PC-3 (cell line): Measurements from ENCODE around the gene CALM1. TPM values are rescaled to one million over a fixed set of nuclear protein-coding genes. Genes with fewer than 3 reads are reported as not detected.
A peak's percentile ranks its signal among the peaks of the same experiment; 100 is the strongest.

Experiments used
- ATAC-seq: fragments of 200-7000 bp; cut with Tn5 transposase; 2 replicates; pipeline ENCODE4 v1.9.1; 2020; ENCODE audit warnings: mild to moderate bottlenecking, moderate library complexity
- BruUV-seq: library from RNA; stranded (reverse); fragments of 400-500 nt; replicated peaks from 2 replicates; lab custom pipeline; 2021; lab: Mats Ljungman, UMichigan
- CTCF ChIA-PET: fragments of 300-600 bp; sonication (Branson Sonifier 250); formaldehyde crosslinking; loops from one replicate; lab custom pipeline; 2022; ENCODE audit warnings: antibody characterized with exemption; lab: Charles Lee
- POLR2A ChIA-PET: fragments of 300-600 bp; sonication (Branson Sonifier 250); formaldehyde crosslinking; loops from one replicate; lab custom pipeline; 2022; ENCODE audit warnings: antibody characterized with exemption; ENCODE audit not compliant: unreplicated experiment; lab: Charles Lee
- DNase-seq: peaks from one replicate; pipeline ENCODE4 v3.0.0-alpha.2; 2015
- H2AFZ ChIP-seq: fragments of 300-600 bp; sonication (generic); 2 replicates; pipeline ENCODE4 v1.6.0; 2016; ENCODE audit warnings: antibody characterized with exemption, low read length
- H3F3A ChIP-seq: fragments of 300-600 bp; sonication (generic); one replicate; pipeline ENCODE4 v1.6.0; 2017; ENCODE audit warnings: antibody characterized with exemption, low read length, control low read depth, mild to moderate bottlenecking; ENCODE audit not compliant: unreplicated experiment
- H3K27ac ChIP-seq: fragments of 300-600 bp; sonication (generic); 2 replicates; pipeline ENCODE4 v1.5.1; 2016; ENCODE audit warnings: mild to moderate bottlenecking, low read length
- H3K27me3 ChIP-seq: fragments of 300-600 bp; sonication (generic); 2 replicates; pipeline ENCODE4 v1.6.1; 2016; ENCODE audit warnings: low read length, mixed read lengths
- H3K36me3 ChIP-seq: fragments of 300-600 bp; sonication (generic); 2 replicates; pipeline ENCODE4 v1.6.1; 2016; ENCODE audit warnings: low read depth, mixed run types, low read length, mixed read lengths
- H3K4me1 ChIP-seq: fragments of 300-600 bp; sonication (generic); 2 replicates; pipeline ENCODE4 v1.5.1; 2016; ENCODE audit warnings: low read length; ENCODE audit not compliant: insufficient read depth
- H3K4me2 ChIP-seq: fragments of 300-600 bp; sonication (generic); 2 replicates; pipeline ENCODE4 v1.6.0; 2016; ENCODE audit warnings: low read length
- H3K4me3 ChIP-seq: fragments of 300-600 bp; sonication (generic); 2 replicates; pipeline ENCODE4 v1.5.1; 2016; ENCODE audit warnings: mild to moderate bottlenecking, low read length, mixed read lengths
- H3K79me2 ChIP-seq: fragments of 300-600 bp; sonication (generic); 2 replicates; pipeline ENCODE4 v1.6.1; 2017; ENCODE audit warnings: low read length, mixed read lengths
- H3K9ac ChIP-seq: fragments of 300-600 bp; sonication (generic); 2 replicates; pipeline ENCODE4 v1.6.0; 2016; ENCODE audit warnings: mild to moderate bottlenecking, low read length
- H3K9me2 ChIP-seq: fragments of 300-600 bp; sonication (generic); replicated peaks from 2 replicates; pipeline ENCODE4 v1.6.1; 2016; ENCODE audit warnings: mixed run types, low read length, mixed read lengths
- H3K9me3 ChIP-seq: fragments of 300-600 bp; sonication (generic); 2 replicates; pipeline ENCODE4 v1.6.1; 2016; ENCODE audit warnings: low read length, mixed read lengths
- H4K20me1 ChIP-seq: fragments of 300-600 bp; sonication (generic); 2 replicates; pipeline ENCODE4 v1.6.1; 2016; ENCODE audit warnings: low read length, mixed read lengths
- EZH2 ChIP-seq: fragments of 300-600 bp; sonication (generic); IDR thresholded peaks from one replicate; pipeline ENCODE4 v1.6.1; 2017; ENCODE audit warnings: antibody characterized with exemption, mild to moderate bottlenecking, low read length; ENCODE audit not compliant: unreplicated experiment
- EZH2phosphoT487 ChIP-seq: fragments of 300-600 bp; sonication (generic); IDR thresholded peaks from 2 replicates; pipeline ENCODE4 v1.6.1; 2018; ENCODE audit warnings: mild to moderate bottlenecking, antibody characterized with exemption, low read length, borderline replicate concordance
- intact Hi-C: fragments of 100-400 bp; cut with micrococcal nuclease; formaldehyde crosslinking; loops from 2 replicates; pipeline ENCODE4 v1.9.0; 2023
- total RNA-seq: library from RNA; depleted of rRNA; stranded (reverse); fragments of >200 nt; gene quantifications from 2 replicates; pipeline ENCODE4 v1.2.3, GENCODE V29; 2014
- TF ChIP-seq, protein P1 (sequence below): fragments of 300-600 bp; sonication (generic); conservative IDR thresholded peaks from 2 replicates; pipeline ENCODE4 v1.5.1; 2017; ENCODE audit warnings: antibody characterized with exemption, low read depth, mild to moderate bottlenecking, low read length

The CALM1 gene
- total RNA-seq, 1 experiment from 2014 or later = 1,162 TPM

DNA sequence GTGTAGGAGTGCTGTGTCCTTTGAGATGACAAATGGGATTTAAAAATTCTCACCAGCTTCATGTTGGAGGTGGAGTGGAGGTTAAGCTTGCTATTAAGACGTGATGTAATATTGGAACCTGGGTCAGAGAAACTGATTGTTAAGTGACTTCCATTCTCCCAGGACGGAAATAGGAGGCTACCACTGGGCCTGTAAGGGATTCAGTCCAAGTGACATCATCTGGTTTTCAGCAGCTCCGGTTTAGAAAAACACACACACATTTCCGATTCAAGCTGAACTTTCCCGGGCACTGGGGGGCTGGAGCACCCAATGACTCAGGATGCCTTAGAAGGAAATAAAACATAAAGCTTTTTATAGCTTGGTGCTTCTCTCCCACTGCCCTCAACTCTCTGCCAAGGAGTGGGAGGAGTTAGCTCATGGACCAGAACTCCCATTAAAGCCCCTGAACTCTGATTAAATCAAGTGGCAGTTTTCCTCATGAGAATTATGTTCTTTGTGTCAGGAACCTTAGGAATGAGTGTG lies 12.4 kb downstream of the CALM1 start:
- DNase-seq = peak; percentile 96
- peak; percentile 87 for ATAC-seq
- peak overlapping the region; percentile 41 for H3K9ac ChIP-seq
- 0 out of 2 replicates have a peak, but pooled peaks cover 13% of the 10 kb centered on the region for H4K20me1 ChIP-seq
- H3K36me3 ChIP-seq = peaks cover 18% of the 10 kb centered on the region
- no TSS peak for BruUV-seq
- H3K9me2 ChIP-seq = no peaks in the 10 kb centered on the region
- ChIA-PET POLR2A (interaction anchor here (0.5 to 1.8 kb wide), 5 partner anchors 10 to 1213 kb away, joined by 3 to 26 read pairs (median 4); no protein-coding TSS in a partner anchor), CTCF (interaction anchor here (0.5 to 2.9 kb wide), 12 partner anchors 8 to 131 kb away, joined by 3 to 28 read pairs (median 5); no protein-coding TSS in a partner anchor)
- H2AFZ ChIP-seq = no peak overlapping the region
- no peaks in the 10 kb centered on the region for H3K27me3 ChIP-seq
- H3K4me1 ChIP-seq = peaks cover 19% of the 10 kb centered on the region
- no peaks in the 10 kb centered on the region for H3K9me3 ChIP-seq
- no peak for TF ChIP-seq EZH2phosphoT487
- no peak for TF ChIP-seq EZH2
- TF ChIP-seq, protein P1, sequence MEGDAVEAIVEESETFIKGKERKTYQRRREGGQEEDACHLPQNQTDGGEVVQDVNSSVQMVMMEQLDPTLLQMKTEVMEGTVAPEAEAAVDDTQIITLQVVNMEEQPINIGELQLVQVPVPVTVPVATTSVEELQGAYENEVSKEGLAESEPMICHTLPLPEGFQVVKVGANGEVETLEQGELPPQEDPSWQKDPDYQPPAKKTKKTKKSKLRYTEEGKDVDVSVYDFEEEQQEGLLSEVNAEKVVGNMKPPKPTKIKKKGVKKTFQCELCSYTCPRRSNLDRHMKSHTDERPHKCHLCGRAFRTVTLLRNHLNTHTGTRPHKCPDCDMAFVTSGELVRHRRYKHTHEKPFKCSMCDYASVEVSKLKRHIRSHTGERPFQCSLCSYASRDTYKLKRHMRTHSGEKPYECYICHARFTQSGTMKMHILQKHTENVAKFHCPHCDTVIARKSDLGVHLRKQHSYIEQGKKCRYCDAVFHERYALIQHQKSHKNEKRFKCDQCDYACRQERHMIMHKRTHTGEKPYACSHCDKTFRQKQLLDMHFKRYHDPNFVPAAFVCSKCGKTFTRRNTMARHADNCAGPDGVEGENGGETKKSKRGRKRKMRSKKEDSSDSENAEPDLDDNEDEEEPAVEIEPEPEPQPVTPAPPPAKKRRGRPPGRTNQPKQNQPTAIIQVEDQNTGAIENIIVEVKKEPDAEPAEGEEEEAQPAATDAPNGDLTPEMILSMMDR = no peak
- peak overlapping the region; percentile 71 for H3K27ac ChIP-seq
- no peak overlapping the region for H3K4me3 ChIP-seq
- H3K79me2 ChIP-seq = no peaks in the 10 kb centered on the region
- peaks cover 12% of the 10 kb centered on the region for H3F3A ChIP-seq
- peak overlapping the region; percentile 37 for H3K4me2 ChIP-seq
- intact Hi-C loops = loop anchor here (1.0 kb wide), 2 partner anchors 10 kb away; no protein-coding TSS in a partner anchor

DNA sequence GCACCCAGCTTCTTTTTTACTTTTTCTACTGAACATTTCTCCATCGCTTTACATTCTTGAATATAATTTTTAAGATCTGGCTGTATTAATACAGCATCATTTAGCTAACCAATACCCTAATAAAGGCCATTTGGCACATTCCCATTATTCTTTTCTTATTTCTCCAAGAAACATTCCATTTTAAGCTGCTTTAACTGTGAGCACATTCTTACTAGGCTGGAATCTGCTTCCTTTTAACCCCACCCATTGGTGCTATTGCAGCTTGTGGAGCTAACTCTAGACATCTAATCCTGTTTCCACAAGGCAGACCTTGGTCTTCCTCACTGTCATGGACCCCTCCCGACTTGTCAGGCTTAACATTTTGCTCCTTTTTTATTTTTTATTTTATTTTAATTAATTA lies 15.2 kb downstream of the CALM1 start:
- Histone ChIP-seq H3K4me3 (no peak overlapping the region), H3K79me2 (no peaks in the 10 kb centered on the region), H3F3A (peaks cover 8% of the 10 kb centered on the region), H3K27ac (no peak overlapping the region), H3K9me3 (no peaks in the 10 kb centered on the region), H3K27me3 (no peaks in the 10 kb centered on the region), H3K9ac (no peak overlapping the region), H3K36me3 (no peaks in the 10 kb centered on the region), H3K4me1 (peaks cover 19% of the 10 kb centered on the region), H2AFZ (no peak overlapping the region), H3K9me2 (no peaks in the 10 kb centered on the region), H4K20me1 (no peaks in the 10 kb centered on the region), H3K4me2 (no peak overlapping the region)
- BruUV-seq = no TSS peak
- intact Hi-C loops = no loop called here
- ATAC-seq (no peak), DNase-seq (no peak)
- CTCF ChIA-PET = interaction anchor here (0.5 kb wide), 1 partner anchor 224 kb away, joined by 3 read pairs; no protein-coding TSS in a partner anchor
- POLR2A ChIA-PET = no interaction called here
- TF ChIP-seq EZH2phosphoT487 (no peak), EZH2 (no peak)
- TF ChIP-seq, protein P1 = no peak

DNA sequence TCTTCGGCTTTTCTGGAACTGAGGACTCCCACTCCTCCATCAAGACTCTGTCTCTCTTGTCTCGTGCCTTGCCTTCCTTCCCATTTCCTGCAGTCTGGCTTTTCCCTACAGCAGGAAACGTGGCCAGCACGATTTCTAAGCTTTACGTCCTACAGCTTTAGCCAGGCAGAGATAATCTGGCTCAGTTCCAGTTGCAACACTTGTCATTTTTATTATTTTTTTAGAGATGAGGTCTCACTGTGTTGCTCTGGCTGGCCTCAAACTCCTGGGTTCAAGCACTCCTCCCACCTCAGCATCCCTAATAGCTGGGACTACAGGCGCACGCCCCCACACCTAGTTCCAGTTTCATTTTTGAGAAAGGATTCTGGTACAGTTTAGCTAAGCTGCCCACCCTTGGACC lies 19.9 kb downstream of the CALM1 start:
- H3K4me3 ChIP-seq = no peak overlapping the region
- H3K36me3 ChIP-seq = no peaks in the 10 kb centered on the region
- BruUV-seq = no TSS peak
- ChIA-PET CTCF (interaction anchor here (0.6 to 1.0 kb wide), 3 partner anchors 17 to 256 kb away, joined by 3 to 5 read pairs (median 3); no protein-coding TSS in a partner anchor), POLR2A (interaction anchor here (0.6 kb wide), 1 partner anchor 47 kb away, joined by 3 read pairs; no protein-coding TSS in a partner anchor)
- no peaks in the 10 kb centered on the region for H3K27me3 ChIP-seq
- DNase-seq = no peak
- intact Hi-C loops = no loop called here
- H3F3A ChIP-seq = no peaks in the 10 kb centered on the region
- no peak overlapping the region for H3K4me2 ChIP-seq
- H3K4me1 ChIP-seq = peaks cover 15% of the 10 kb centered on the region
- H2AFZ ChIP-seq = no peak overlapping the region
- no peak overlapping the region for H3K9ac ChIP-seq
- ATAC-seq = no peak
- TF ChIP-seq, protein P1 = no peak
- no peak for TF ChIP-seq EZH2phosphoT487
- no peak for TF ChIP-seq EZH2
- H3K27ac ChIP-seq = no peak overlapping the region
- no peaks in the 10 kb centered on the region for H4K20me1 ChIP-seq
- H3K9me2 ChIP-seq = no peaks in the 10 kb centered on the region
- H3K79me2 ChIP-seq = no peaks in the 10 kb centered on the region
- H3K9me3 ChIP-seq = no peaks in the 10 kb centered on the region
